ENCODE measurements around the gene GALNS. TPM values are rescaled to one million over a fixed set of nuclear protein-coding genes. Genes with fewer than 3 reads are reported as not detected.
A peak's percentile ranks its signal among the peaks of the same experiment; 100 is the strongest.

The GALNS gene
- total and polyA plus RNA-seq, 2 of the 13 experiments (the other 11 are each of a cell fraction or from before 2014, with no cell fraction given): 9.2 to 9.8 TPM

- TF ChIP-seq DDIT3 (CRISPR knock-in tag; IDR thresholded peaks at IDR 0.05) (no peak), MXD1 (CRISPR knock-in tag; IDR thresholded peaks at IDR 0.05) (peak; percentile 94; the same call in 1 of the 2 replicates), POLR2G (IDR thresholded peaks at IDR 0.05; ENCODE audit: low read depth, low read length) (no peak; the same call in 1 of the 2 replicates), ELF1 (CRISPR knock-in tag; IDR thresholded peaks at IDR 0.05) (peak; percentile 98), ATM (IDR thresholded peaks at IDR 0.05; ENCODE audit: borderline replicate concordance) (no peak), ZNF780A (CRISPR knock-in tag; IDR thresholded peaks at IDR 0.05) (no peak), ZNF160 (CRISPR knock-in tag; IDR thresholded peaks at IDR 0.05) (no peak), E2F5 (CRISPR knock-in tag; conservative IDR thresholded peaks at IDR 0.05) (peak; percentile 12; the same call in 1 of the 2 replicates), MLLT10 (CRISPR knock-in tag; IDR thresholded peaks at IDR 0.05) (no peak), HMG20B (CRISPR knock-in tag; conservative IDR thresholded peaks at IDR 0.05) (no peak), ZNF746 (CRISPR knock-in tag; IDR thresholded peaks at IDR 0.05) (peak; percentile 8; the same call in 1 of the 2 replicates), ZNF275 (CRISPR knock-in tag; IDR thresholded peaks at IDR 0.05; ENCODE audit: borderline replicate concordance) (no peak; the same call in 1 of the 2 replicates), STAT6 (CRISPR knock-in tag; IDR thresholded peaks at IDR 0.05; ENCODE audit: borderline replicate concordance) (no peak), PBX2 (CRISPR knock-in tag; IDR thresholded peaks at IDR 0.05) (no peak), PTBP1 (IDR thresholded peaks at IDR 0.05; ENCODE audit: low read depth, low read length, poor library complexity, severe bottlenecking) (no peak), HHEX (CRISPR knock-in tag; IDR thresholded peaks at IDR 0.05) (no peak), ISX (CRISPR knock-in tag; conservative IDR thresholded peaks at IDR 0.05) (no peak), ZNF737 (CRISPR knock-in tag; IDR thresholded peaks at IDR 0.05; ENCODE audit: borderline replicate concordance) (no peak), ZBTB46 (CRISPR knock-in tag; IDR thresholded peaks at IDR 0.05; ENCODE audit: borderline replicate concordance) (no peak; the same call in 1 of the 2 replicates), ZNF709 (CRISPR knock-in tag; IDR thresholded peaks at IDR 0.05) (peak; percentile 86)
Measured at GRCh38 chr16:88810912-88811768, 45.6 kb downstream of the GALNS start (continued).
